Smooth muscle cell (in vitro differentiated cells): ENCODE measurements around the gene ARHGAP24. TPM values are rescaled to one million over a fixed set of nuclear protein-coding genes. Genes with fewer than 3 reads are reported as not detected.
"Not testable (repeated sequence)": the region's sequence is repeated elsewhere in the genome, so short reads cannot be mapped to it uniquely, and the experiment has no call there.

Experiments used
- DNase-seq: peaks from one replicate; lab custom pipeline; 2025; ENCODE audit not compliant: unreplicated experiment; lab: John Stamatoyannopoulos, UW
- H2AFZ ChIP-seq: fragments of 200-600 bp; sonication (generic); 2 replicates; pipeline ENCODE4 v1.6.0; 2016; ENCODE audit warnings: antibody characterized with exemption, low read depth, mild to moderate bottlenecking
- H3F3A ChIP-seq: fragments of 200-600 bp; sonication (generic); 2 replicates; pipeline ENCODE4 v1.6.0; 2017; ENCODE audit warnings: antibody characterized with exemption, low read depth
- H3K27ac ChIP-seq: fragments of 200-600 bp; sonication (generic); 2 replicates; pipeline ENCODE4 v1.5.1; 2016; ENCODE audit warnings: low read depth, mild to moderate bottlenecking
- H3K27me3 ChIP-seq: fragments of 200-600 bp; sonication (generic); 2 replicates; pipeline ENCODE4 v1.6.1; 2016; ENCODE audit warnings: low read depth, mild to moderate bottlenecking
- H3K36me3 ChIP-seq: fragments of 200-600 bp; sonication (generic); 2 replicates; pipeline ENCODE4 v1.5.1; 2016; ENCODE audit warnings: low read depth
- H3K4me1 ChIP-seq: fragments of 200-600 bp; sonication (generic); 2 replicates; pipeline ENCODE4 v1.5.1; 2016; ENCODE audit warnings: low read depth
- H3K4me2 ChIP-seq: fragments of 200-600 bp; sonication (generic); 2 replicates; pipeline ENCODE4 v1.6.0; 2016; ENCODE audit warnings: mild to moderate bottlenecking
- H3K4me3 ChIP-seq: fragments of 200-600 bp; sonication (generic); 2 replicates; pipeline ENCODE4 v1.5.1; 2016; ENCODE audit warnings: mild to moderate bottlenecking
- H3K79me2 ChIP-seq: fragments of 200-600 bp; sonication (generic); 2 replicates; pipeline ENCODE4 v1.6.0; 2016; ENCODE audit warnings: low read depth, mild to moderate bottlenecking
- H3K9ac ChIP-seq: fragments of 200-600 bp; sonication (generic); 2 replicates; pipeline ENCODE4 v1.6.0; 2016; ENCODE audit warnings: low read depth
- H3K9me3 ChIP-seq: fragments of 200-600 bp; sonication (generic); replicated peaks from 2 replicates; pipeline ENCODE4 v1.5.1; 2016; ENCODE audit warnings: low read depth
- H4K20me1 ChIP-seq: fragments of 200-600 bp; sonication (generic); 2 replicates; pipeline ENCODE4 v1.6.0; 2016; ENCODE audit warnings: low read depth
- WGBS: methylation state at CpG from one replicate; pipeline ENCODE4 v1.1.7; 2016; ENCODE audit warnings: low lambda C conversion rate; 5-methylcytosine and 5-hydroxymethylcytosine counted together
- polyA plus RNA-seq: library from polyadenylated mRNA; unstranded; fragments of >200 nt; fragmentation: Nextera tagmentation; extraction: Ambion mirVana; gene quantifications from 2 replicates; pipeline ENCODE4 v1.2.1, GENCODE V29; 2016
- total RNA-seq: library from RNA; depleted of rRNA; stranded (reverse); fragments of >200 nt; gene quantifications from 2 replicates; pipeline ENCODE4 v1.2.3, GENCODE V29; 2014
- TF ChIP-seq, protein P1 (sequence below): fragments of 200-600 bp; sonication (generic); IDR thresholded peaks from 2 replicates; pipeline ENCODE4 v1.5.1; 2017; ENCODE audit warnings: borderline replicate concordance, mild to moderate bottlenecking, antibody characterized with exemption; ENCODE audit not compliant: insufficient read depth, poor library complexity, severe bottlenecking

ARHGAP24 gene
- total and polyA plus RNA-seq, 2 experiments from 2014 or later, result 4.9 to 18.2 TPM

DNA sequence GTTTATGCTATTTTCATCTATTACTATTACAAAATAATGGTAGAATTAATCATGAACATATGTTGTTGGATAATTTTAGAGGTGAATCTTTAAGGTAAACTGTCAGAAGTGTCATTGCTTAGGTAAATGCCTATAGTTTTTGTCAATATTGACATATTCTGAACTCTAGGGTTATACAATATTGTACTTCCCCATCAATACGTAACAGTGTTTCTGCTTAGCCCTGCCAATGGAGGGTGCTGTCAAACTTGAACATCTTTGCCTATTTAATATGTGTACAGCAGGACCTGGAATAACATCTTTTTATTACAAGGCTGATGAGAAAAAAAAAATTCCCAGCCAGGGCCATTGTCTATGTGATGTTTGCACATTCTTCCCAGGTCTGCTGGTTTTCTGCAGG is 40.8 kb downstream of the ARHGAP24 start:
- H3K4me1 ChIP-seq, result no peaks in the 10 kb centered on the region
- H2AFZ ChIP-seq, result no peak overlapping the region
- H3K4me3 ChIP-seq, result no peak overlapping the region
- no peak overlapping the region for H3K27ac ChIP-seq
- H4K20me1 ChIP-seq, result peaks cover 4% of the 10 kb centered on the region
- DNase-seq, result no peak
- H3K4me2 ChIP-seq, result no peak overlapping the region
- 60% methylated on average over 1 of the region's 1 CpG for WGBS
- H3F3A ChIP-seq, result no peaks in the 10 kb centered on the region
- no peaks in the 10 kb centered on the region for H3K79me2 ChIP-seq
- no peaks in the 10 kb centered on the region for H3K27me3 ChIP-seq
- no peaks in the 10 kb centered on the region for H3K36me3 ChIP-seq
- H3K9me3 ChIP-seq, result no peaks in the 10 kb centered on the region
- TF ChIP-seq, protein P1, sequence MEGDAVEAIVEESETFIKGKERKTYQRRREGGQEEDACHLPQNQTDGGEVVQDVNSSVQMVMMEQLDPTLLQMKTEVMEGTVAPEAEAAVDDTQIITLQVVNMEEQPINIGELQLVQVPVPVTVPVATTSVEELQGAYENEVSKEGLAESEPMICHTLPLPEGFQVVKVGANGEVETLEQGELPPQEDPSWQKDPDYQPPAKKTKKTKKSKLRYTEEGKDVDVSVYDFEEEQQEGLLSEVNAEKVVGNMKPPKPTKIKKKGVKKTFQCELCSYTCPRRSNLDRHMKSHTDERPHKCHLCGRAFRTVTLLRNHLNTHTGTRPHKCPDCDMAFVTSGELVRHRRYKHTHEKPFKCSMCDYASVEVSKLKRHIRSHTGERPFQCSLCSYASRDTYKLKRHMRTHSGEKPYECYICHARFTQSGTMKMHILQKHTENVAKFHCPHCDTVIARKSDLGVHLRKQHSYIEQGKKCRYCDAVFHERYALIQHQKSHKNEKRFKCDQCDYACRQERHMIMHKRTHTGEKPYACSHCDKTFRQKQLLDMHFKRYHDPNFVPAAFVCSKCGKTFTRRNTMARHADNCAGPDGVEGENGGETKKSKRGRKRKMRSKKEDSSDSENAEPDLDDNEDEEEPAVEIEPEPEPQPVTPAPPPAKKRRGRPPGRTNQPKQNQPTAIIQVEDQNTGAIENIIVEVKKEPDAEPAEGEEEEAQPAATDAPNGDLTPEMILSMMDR, result no peak
- H3K9ac ChIP-seq, result no peak overlapping the region

DNA sequence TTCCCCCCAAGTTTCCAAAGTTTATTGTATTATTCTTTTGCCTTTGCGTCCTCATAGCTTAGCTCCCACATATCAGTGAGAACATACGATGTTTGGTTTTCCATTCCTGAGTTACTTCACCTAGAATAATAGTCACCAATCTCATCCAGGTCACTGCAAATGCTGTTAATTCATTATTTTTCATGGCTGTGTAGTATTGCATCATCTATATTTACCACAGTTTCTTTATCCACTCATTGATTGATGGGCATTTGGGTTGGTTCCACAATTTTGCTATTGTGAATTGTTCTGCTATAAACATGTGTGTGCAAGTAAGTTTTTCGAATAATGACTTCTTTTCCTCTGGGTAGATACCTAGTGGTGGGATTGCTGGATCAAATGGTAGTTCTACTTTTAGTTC is 43.6 kb downstream of the ARHGAP24 start:
- DNase-seq, H3K79me2 ChIP-seq, H3K9me3 ChIP-seq, H3K4me2 ChIP-seq, H2AFZ ChIP-seq, H4K20me1 ChIP-seq, H3K4me1 ChIP-seq, H3K9ac ChIP-seq, H3K27ac ChIP-seq, H3K27me3 ChIP-seq, H3K36me3 ChIP-seq, H3F3A ChIP-seq, H3K4me3 ChIP-seq: not testable (repeated sequence)
- WGBS, result 95% methylated on average over 3 of the region's 3 CpGs

DNA sequence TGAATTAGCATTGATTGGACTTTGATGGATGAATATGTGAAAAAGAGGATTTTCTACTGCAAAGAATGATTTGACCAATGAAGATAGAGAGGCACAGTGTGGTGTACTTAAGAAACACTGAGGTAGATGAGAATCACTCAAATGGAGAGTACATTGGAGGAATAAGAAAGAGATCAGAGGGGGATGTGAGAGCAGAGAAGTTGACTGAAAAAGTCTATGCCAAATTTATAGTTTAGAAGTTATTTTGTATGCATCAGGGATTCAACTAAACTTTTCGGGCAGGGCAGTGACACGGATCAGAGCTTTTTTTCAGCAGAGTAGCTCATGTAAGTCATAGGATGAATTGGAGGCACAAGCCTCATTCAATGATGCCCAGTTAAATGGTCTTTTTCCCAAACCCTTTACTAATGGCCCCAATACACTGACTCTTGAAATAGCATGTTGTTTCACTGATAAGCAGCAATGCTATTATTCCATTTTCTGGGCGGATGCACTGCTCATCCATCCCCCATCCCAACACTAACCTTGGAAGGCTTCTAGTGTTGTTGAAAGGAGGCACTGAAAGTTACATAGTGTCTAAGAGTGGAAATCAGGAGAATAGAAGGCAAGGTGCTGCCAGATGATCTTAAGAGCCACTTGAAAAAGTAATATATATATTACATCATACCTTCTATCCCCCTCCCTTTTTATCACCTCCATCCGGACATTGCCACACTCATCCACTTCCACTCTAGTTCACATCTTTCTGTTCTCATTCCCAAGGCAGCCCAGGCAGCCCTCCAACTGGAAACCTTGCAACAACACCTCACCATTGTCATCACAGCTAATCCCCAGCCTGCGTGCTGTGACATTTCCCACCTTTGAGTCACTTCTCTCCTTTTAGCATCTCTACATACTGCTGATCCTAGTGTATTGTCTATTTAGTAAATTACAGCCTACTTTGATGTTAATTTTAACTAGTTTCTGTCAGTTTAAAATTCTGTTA is 46.1 kb downstream of the ARHGAP24 start:
- Histone ChIP-seq H3K9me3 (no peaks in the 10 kb centered on the region), H2AFZ (no peak overlapping the region), H3K4me2 (no peak overlapping the region), H3F3A (no peaks in the 10 kb centered on the region), H3K27me3 (no peaks in the 10 kb centered on the region), H3K4me1 (no peaks in the 10 kb centered on the region), H3K79me2 (no peaks in the 10 kb centered on the region), H3K9ac (no peak overlapping the region), H4K20me1 (peaks cover 6% of the 10 kb centered on the region), H3K4me3 (no peak overlapping the region), H3K36me3 (no peaks in the 10 kb centered on the region), H3K27ac (no peak overlapping the region)
- WGBS, result 81% methylated on average over 5 of the region's 5 CpGs
- DNase-seq, result no peak
- TF ChIP-seq, protein P1, result no peak

DNA sequence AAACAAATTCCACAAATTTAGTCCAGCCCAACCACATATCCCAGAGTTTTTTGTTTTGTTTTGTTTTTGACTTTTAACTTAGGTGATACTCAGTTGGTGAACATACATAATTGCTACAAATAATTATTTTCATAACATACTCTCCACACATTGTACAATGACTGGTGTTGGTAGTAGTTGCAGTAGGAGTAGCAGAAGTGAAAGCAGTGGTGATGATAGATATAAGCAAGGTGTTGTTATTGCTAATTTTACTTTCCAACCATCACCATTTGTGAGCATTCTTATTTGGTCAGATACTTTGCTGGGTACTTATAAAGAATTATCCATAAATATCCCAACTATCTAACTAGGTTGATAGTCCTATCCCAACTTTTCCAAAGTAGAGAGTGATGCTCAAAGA is 47.3 kb downstream of the ARHGAP24 start:
- no peak overlapping the region for H3K9ac ChIP-seq
- TF ChIP-seq, protein P1, result no peak
- H3K79me2 ChIP-seq, result no peaks in the 10 kb centered on the region
- H3K4me2 ChIP-seq, result no peak overlapping the region
- no peaks in the 10 kb centered on the region for H3K9me3 ChIP-seq
- no peaks in the 10 kb centered on the region for H3F3A ChIP-seq
- H3K4me3 ChIP-seq, result no peak overlapping the region
- H2AFZ ChIP-seq, result no peak overlapping the region
- no peaks in the 10 kb centered on the region for H3K27me3 ChIP-seq
- H3K4me1 ChIP-seq, result no peaks in the 10 kb centered on the region
- H4K20me1 ChIP-seq, result peaks cover 6% of the 10 kb centered on the region
- no peak for DNase-seq
- no peak overlapping the region for H3K27ac ChIP-seq
- no peaks in the 10 kb centered on the region for H3K36me3 ChIP-seq
